GM12878 (cell line): ENCODE measurements around the gene TARDBP. TPM values are rescaled to one million over a fixed set of nuclear protein-coding genes. Genes with fewer than 3 reads are reported as not detected.

Experiments
- ATAC-seq: fragments of 200-7000 bp; cut with Tn5 transposase; 3 replicates; pipeline ENCODE4 v1.9.1; 2020; ENCODE audit warnings: mild to moderate bottlenecking, moderate library complexity
- BruUV-seq: library from RNA; stranded (reverse); fragments of 400-500 nt; replicated peaks from 2 replicates; lab custom pipeline; 2021; lab: Mats Ljungman, UMichigan
- CTCF ChIA-PET: fragments of 300-600 bp; sonication (Branson Sonifier 250); formaldehyde crosslinking; extraction: SDS; loops from one replicate; lab custom pipeline; 2021; ENCODE audit warnings: inconsistent platforms; lab: Yijun Ruan, JAX
- POLR2A ChIA-PET: fragments of 350-600 bp; formaldehyde crosslinking; extraction: SDS; loops from one replicate; lab custom pipeline; 2021; ENCODE audit warnings: inconsistent platforms; lab: Charles Lee
- RAD21 ChIA-PET: fragments of 300-600 bp; sonication (Branson Sonifier 250); formaldehyde crosslinking; loops from one replicate; lab custom pipeline; 2023; ENCODE audit warnings: antibody characterized with exemption; ENCODE audit not compliant: unreplicated experiment; lab: Charles Lee
- SMC1A ChIA-PET: fragments of 300-600 bp; sonication (Branson Sonifier 250); formaldehyde crosslinking; loops from one replicate; lab custom pipeline; 2023; ENCODE audit not compliant: unreplicated experiment, uncharacterized antibody; lab: Charles Lee
- DNase-seq: peaks from one replicate; pipeline ENCODE4 v3.0.0-alpha.2; 2011; ENCODE audit warnings: low read depth, low spot score
- FAIRE-seq: peaks from 3 replicates; lab custom pipeline; 2011; peaks lifted over from hg19 to GRCh38; lab: Jason Lieb, UNC
- H2AFZ ChIP-seq: 2 replicates; pipeline ENCODE4 v1.6.0; 2011; ENCODE audit warnings: low read depth, low read length, control low read depth; ENCODE audit not compliant: control insufficient read depth
- H3K27ac ChIP-seq: 2 replicates; pipeline ENCODE4 v1.5.1; 2011; ENCODE audit warnings: control low read depth; ENCODE audit not compliant: control insufficient read depth, insufficient read depth
- H3K27me3 ChIP-seq, 2 experiments: replicated peaks in 1 of 2; 2 replicates each; pipeline versions ENCODE4 v1.6.0 to v1.6.1; 2011; ENCODE audit warnings: low read length in 1 of 2; ENCODE audit not compliant: control insufficient read depth in 2 of 2, insufficient read depth in 2 of 2
- H3K36me3 ChIP-seq, 2 experiments: 2 replicates each; pipeline ENCODE4 v1.5.1; 2011; ENCODE audit warnings: low read length in 1 of 2; ENCODE audit not compliant: control insufficient read depth in 2 of 2, insufficient read depth in 2 of 2
- H3K4me1 ChIP-seq: 2 replicates; pipeline ENCODE4 v1.6.1; 2011; ENCODE audit warnings: mild to moderate bottlenecking, low read length, moderate library complexity, mixed read lengths; ENCODE audit not compliant: control insufficient read depth, insufficient read depth
- H3K4me2 ChIP-seq: 2 replicates; pipeline ENCODE4 v1.6.0; 2011; ENCODE audit warnings: control low read depth; ENCODE audit not compliant: control insufficient read depth, insufficient read depth
- H3K4me3 ChIP-seq: fragments of 200-600 bp; sonication (generic); 2 replicates; pipeline ENCODE4 v1.5.1; 2016
- H3K79me2 ChIP-seq: 2 replicates; pipeline ENCODE4 v1.6.0; 2011; ENCODE audit warnings: low read length; ENCODE audit not compliant: control insufficient read depth, insufficient read depth
- H3K9ac ChIP-seq: 2 replicates; pipeline ENCODE4 v1.8.0; 2011; ENCODE audit warnings: low read length, control low read depth, mixed read lengths; ENCODE audit not compliant: control insufficient read depth, insufficient read depth
- H3K9me3 ChIP-seq: replicated peaks from 3 replicates; pipeline ENCODE4 v1.5.1; 2011; ENCODE audit warnings: mild to moderate bottlenecking, low read length; ENCODE audit not compliant: control insufficient read depth, insufficient read depth
- H4K20me1 ChIP-seq: 2 replicates; pipeline ENCODE4 v1.6.0; 2011; ENCODE audit not compliant: control insufficient read depth, insufficient read depth
- RAD21 ChIP-seq: IDR thresholded peaks from 2 replicates; pipeline ENCODE4 v1.6.1; 2011; ENCODE audit warnings: mild to moderate bottlenecking, low read depth, low read length, moderate library complexity; ENCODE audit not compliant: insufficient read depth
- WGBS: methylation state at CpG from one replicate; pipeline ENCODE4 v1.1.6; 2016; ENCODE audit warnings: low lambda C conversion rate; ENCODE audit not compliant: insufficient replicate concordance, insufficient coverage; ENCODE audit errors: missing lambda C conversion rate; 5-methylcytosine and 5-hydroxymethylcytosine counted together
- in situ Hi-C: fragments of 300-500 bp; cut with MboI; formaldehyde crosslinking; loops from 9 replicates; pipeline ENCODE4 v1.14.3; 2018; ENCODE audit warnings: mixed read lengths
- intact Hi-C: fragments of 100-400 bp; cut with micrococcal nuclease; formaldehyde crosslinking; loops from one replicate; pipeline ENCODE4 v1.14.2; 2022; ENCODE audit not compliant: unreplicated experiment
- polyA plus RNA-seq, 11 experiments: library from polyadenylated mRNA; depleted of rRNA in 4 of 11; unstranded in 6 of 11; stranded (reverse) in 5 of 11; fragments of >200 nt; fragmentation: Nextera tagmentation in 4 of 11; fragmentation: Illumina TruSeq in 1 of 11; extraction: Ambion mirVana in 4 of 11; extraction: Trizol in 1 of 11; gene quantifications; 1 replicate in 1 of 11; 2 replicates in 10 of 11; pipeline versions ENCODE4 v1.2.1 to v1.2.3, GENCODE V29; 2011 to 2016; ENCODE audit warnings: inconsistent platforms in 2 of 11, missing spikeins in 2 of 11, low read depth in 1 of 11
- total RNA-seq, 4 experiments: library from RNA; depleted of rRNA in 3 of 4; stranded (reverse); fragments of >200 nt in 3 of 4; fragmentation: Illumina TruSeq in 1 of 4; extraction: Trizol in 1 of 4; gene quantifications; 2 replicates each; pipeline versions ENCODE4 v1.2.1 to v1.2.3, GENCODE V29; 2013 to 2021
- TF ChIP-seq, protein P1 (sequence below): fragments of 450-650 bp; IDR thresholded peaks from 2 replicates; pipeline ENCODE4 v1.6.1; 2016; ENCODE audit warnings: mild to moderate bottlenecking
- TF ChIP-seq, protein P2 (sequence below): IDR thresholded peaks from 2 replicates; pipeline ENCODE4 v1.6.1; 2011; ENCODE audit warnings: mild to moderate bottlenecking, low read depth, low read length, moderate library complexity; ENCODE audit not compliant: insufficient replicate concordance
- TF ChIP-seq, protein P3 (sequence below): IDR thresholded peaks from 2 replicates; pipeline ENCODE4 v1.6.1; 2011; ENCODE audit warnings: low read depth, mild to moderate bottlenecking, low read length, moderate library complexity, borderline replicate concordance; ENCODE audit errors: extremely low read depth

The TARDBP gene
- total and polyA plus RNA-seq, 10 of the 15 experiments (the other 5 are each of a cell fraction or from before 2014, with no cell fraction given): 55.6 to 318 (median 192) TPM

DNA sequence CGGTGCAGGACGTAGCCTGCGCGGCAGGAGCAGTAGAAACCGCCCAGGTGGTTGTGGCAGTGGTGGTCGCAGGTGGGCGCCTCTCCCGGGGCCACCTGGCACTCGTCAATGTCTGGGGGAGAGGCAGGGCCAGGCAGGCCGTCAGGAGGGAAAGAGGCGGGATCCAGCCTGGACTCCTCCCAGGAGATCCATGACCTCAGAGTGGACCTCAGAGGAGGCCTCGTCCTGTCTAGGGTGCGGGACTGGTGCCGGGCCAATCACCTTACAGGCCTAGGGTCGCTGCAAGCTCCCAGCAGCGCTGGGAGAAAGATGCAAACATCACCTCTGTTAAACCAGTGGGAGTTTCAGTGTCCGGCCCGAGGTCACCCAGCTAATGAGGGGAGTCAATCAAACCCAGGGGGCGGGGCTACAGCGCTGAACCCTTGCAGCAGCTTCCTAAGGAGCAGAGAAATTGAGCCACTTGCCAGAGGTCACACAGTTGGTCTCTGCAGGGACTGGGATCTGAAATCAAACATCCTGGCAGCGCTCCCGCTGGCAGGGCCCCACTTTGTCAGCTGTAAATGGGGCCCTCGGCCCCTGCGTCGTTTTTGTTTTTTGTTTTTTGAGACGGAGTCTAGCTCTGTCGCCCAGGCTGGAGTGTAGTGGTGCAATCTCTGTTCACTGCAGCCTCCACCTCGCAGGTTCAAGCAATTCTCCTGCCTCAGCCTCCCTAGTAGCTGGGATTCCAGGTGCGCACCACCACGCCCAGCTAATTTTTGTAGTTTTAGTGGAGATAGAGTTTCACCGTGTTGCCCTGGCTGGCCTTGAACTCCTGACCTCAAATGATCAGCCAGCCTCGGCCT, 33.2 kb downstream of the TARDBP start:
- BruUV-seq: no TSS peak
- no peak for FAIRE-seq
- WGBS: 56% methylated on average over 30 of the region's 32 CpGs
- ChIA-PET SMC1A (interaction anchor here (1.0 kb wide), 1 partner anchor 82 kb away, joined by 3 read pairs; no protein-coding TSS in a partner anchor), POLR2A (no interaction called here), CTCF (interaction anchor here (1.3 kb wide), 1 partner anchor 8 kb away, joined by 7 read pairs; no protein-coding TSS in a partner anchor), RAD21 (no interaction called here)
- Histone ChIP-seq H3K9me3 (no peaks in the 10 kb centered on the region), H2AFZ (no peak overlapping the region), H3K4me1 (no peaks in the 10 kb centered on the region), H3K27ac (no peak overlapping the region), H3K4me3 (no peak overlapping the region), H3K79me2 (no peaks in the 10 kb centered on the region), H3K4me2 (no peak overlapping the region), H3K9ac (no peak overlapping the region), H3K27me3 (no peaks in the 10 kb centered on the region), H4K20me1 (no peaks in the 10 kb centered on the region), H3K36me3 (no peaks in the 10 kb centered on the region)
- TF ChIP-seq, protein P1, sequence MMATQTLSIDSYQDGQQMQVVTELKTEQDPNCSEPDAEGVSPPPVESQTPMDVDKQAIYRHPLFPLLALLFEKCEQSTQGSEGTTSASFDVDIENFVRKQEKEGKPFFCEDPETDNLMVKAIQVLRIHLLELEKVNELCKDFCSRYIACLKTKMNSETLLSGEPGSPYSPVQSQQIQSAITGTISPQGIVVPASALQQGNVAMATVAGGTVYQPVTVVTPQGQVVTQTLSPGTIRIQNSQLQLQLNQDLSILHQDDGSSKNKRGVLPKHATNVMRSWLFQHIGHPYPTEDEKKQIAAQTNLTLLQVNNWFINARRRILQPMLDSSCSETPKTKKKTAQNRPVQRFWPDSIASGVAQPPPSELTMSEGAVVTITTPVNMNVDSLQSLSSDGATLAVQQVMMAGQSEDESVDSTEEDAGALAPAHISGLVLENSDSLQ: peak; percentile 64
- TF ChIP-seq, protein P2, sequence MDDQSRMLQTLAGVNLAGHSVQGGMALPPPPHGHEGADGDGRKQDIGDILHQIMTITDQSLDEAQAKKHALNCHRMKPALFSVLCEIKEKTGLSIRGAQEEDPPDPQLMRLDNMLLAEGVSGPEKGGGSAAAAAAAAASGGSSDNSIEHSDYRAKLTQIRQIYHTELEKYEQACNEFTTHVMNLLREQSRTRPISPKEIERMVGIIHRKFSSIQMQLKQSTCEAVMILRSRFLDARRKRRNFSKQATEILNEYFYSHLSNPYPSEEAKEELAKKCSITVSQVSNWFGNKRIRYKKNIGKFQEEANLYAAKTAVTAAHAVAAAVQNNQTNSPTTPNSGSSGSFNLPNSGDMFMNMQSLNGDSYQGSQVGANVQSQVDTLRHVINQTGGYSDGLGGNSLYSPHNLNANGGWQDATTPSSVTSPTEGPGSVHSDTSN: peak; percentile 66
- TF ChIP-seq, protein P3, sequence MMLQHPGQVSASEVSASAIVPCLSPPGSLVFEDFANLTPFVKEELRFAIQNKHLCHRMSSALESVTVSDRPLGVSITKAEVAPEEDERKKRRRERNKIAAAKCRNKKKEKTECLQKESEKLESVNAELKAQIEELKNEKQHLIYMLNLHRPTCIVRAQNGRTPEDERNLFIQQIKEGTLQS: no peak
- TF ChIP-seq RAD21: no peak
- ATAC-seq: no peak; the same call in 2 of the 3 replicates
- intact Hi-C loops: no loop called here
- in situ Hi-C loops: no loop called here
- DNase-seq: no peak
